PC-3 (cell line): Measurements from ENCODE around the gene PTPRH.
"Not testable (repeated sequence)": the region's sequence is repeated elsewhere in the genome, so short reads cannot be mapped to it uniquely, and the experiment has no call there.

Experiments
- EZH2 ChIP-seq: fragments of 300-600 bp; sonication (generic); IDR thresholded peaks from one replicate; pipeline ENCODE4 v1.6.1; 2017; ENCODE audit warnings: antibody characterized with exemption, mild to moderate bottlenecking, low read length; ENCODE audit not compliant: unreplicated experiment
- EZH2phosphoT487 ChIP-seq: fragments of 300-600 bp; sonication (generic); IDR thresholded peaks from 2 replicates; pipeline ENCODE4 v1.6.1; 2018; ENCODE audit warnings: mild to moderate bottlenecking, antibody characterized with exemption, low read length, borderline replicate concordance
- TF ChIP-seq, protein P1 (sequence below): fragments of 300-600 bp; sonication (generic); conservative IDR thresholded peaks from 2 replicates; pipeline ENCODE4 v1.5.1; 2017; ENCODE audit warnings: antibody characterized with exemption, low read depth, mild to moderate bottlenecking, low read length

DNA sequence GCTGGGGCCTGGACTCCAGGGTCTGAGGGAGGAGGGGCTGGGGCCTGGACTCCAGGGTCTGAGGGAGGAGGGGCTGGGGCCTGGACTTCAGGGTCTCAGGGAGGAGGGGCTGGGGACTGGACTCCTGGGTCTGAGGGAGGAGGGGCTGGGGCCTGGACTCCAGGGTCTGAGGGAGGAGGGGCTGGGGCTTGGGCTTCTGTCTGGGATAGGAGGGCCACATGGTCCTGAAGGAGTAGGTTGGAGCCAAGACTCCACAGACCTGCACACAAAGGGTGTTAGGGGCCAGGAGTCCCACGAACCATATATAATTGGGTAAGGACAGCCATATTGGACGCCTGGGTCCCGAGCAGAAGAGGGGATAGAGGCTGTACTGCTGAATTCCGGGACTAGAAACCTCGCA is 53.5 kb downstream of the PTPRH start:
- TF ChIP-seq, protein P1, sequence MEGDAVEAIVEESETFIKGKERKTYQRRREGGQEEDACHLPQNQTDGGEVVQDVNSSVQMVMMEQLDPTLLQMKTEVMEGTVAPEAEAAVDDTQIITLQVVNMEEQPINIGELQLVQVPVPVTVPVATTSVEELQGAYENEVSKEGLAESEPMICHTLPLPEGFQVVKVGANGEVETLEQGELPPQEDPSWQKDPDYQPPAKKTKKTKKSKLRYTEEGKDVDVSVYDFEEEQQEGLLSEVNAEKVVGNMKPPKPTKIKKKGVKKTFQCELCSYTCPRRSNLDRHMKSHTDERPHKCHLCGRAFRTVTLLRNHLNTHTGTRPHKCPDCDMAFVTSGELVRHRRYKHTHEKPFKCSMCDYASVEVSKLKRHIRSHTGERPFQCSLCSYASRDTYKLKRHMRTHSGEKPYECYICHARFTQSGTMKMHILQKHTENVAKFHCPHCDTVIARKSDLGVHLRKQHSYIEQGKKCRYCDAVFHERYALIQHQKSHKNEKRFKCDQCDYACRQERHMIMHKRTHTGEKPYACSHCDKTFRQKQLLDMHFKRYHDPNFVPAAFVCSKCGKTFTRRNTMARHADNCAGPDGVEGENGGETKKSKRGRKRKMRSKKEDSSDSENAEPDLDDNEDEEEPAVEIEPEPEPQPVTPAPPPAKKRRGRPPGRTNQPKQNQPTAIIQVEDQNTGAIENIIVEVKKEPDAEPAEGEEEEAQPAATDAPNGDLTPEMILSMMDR, result not testable (repeated sequence)
- not testable (repeated sequence) for TF ChIP-seq EZH2, EZH2phosphoT487
